ENCODE data around the gene GSC2.
A peak's percentile ranks its signal among the peaks of the same experiment; 100 is the strongest.

The GSC2 gene

GRCh38 chr22:19105867-19106802 lies 44.0 kb downstream of the GSC2 start:
- peaks cover 23% of the 10 kb centered on the region for H4K20me1 ChIP-seq (ENCODE audit: control insufficient read depth, insufficient read depth, low read depth, low read length)

GRCh38 chr22:19105456-19105855 lies 44.6 kb downstream of the GSC2 start:
- no peak overlapping the region for H3K27ac ChIP-seq (ENCODE audit: low read depth, low read length)
- peaks cover 15% of the 10 kb centered on the region for H3K4me1 ChIP-seq (ENCODE audit: control insufficient read depth, low read length)
- no peak for TF ChIP-seq EZH2phosphoT487 (IDR thresholded peaks at IDR 0.05; ENCODE audit: borderline replicate concordance, low read length)
- TF ChIP-seq CTCF (IDR thresholded peaks at IDR 0.05; ENCODE audit: low read depth, low read length, poor library complexity, severe bottlenecking): no peak

More at GRCh38 chr22:19105867-19106802, 44.0 kb downstream of the GSC2 start:
- Histone ChIP-seq H3K79me2 (ENCODE audit: control insufficient read depth, low read length) (peaks cover 91% of the 10 kb centered on the region), H3K27ac (ENCODE audit: low read depth, low read length) (no peak overlapping the region), H3K9me3 (ENCODE audit: control insufficient read depth, insufficient read depth, low read length) (no peaks in the 10 kb centered on the region), H3F3A (ENCODE audit: control insufficient read depth, insufficient read depth) (no peaks in the 10 kb centered on the region), H3K4me2 (ENCODE audit: low read length) (no peak overlapping the region), H3K4me1 (ENCODE audit: control insufficient read depth, low read length) (peaks cover 15% of the 10 kb centered on the region), H3K9me2 (replicated peaks; ENCODE audit: control insufficient read depth, low read length) (no peaks in the 10 kb centered on the region), H3K27me3 (ENCODE audit: control insufficient read depth, low read length) (no peaks in the 10 kb centered on the region), H3K4me3 (ENCODE audit: low read length) (no peak overlapping the region), H3K36me3 (ENCODE audit: control insufficient read depth, low read length) (no peaks in the 10 kb centered on the region)
- TF ChIP-seq EZH2phosphoT487 (IDR thresholded peaks at IDR 0.05; ENCODE audit: borderline replicate concordance, low read length): no peak
- peak; percentile 57 for TF ChIP-seq CTCF (IDR thresholded peaks at IDR 0.05; ENCODE audit: low read depth, low read length, poor library complexity, severe bottlenecking)

GRCh38 chr22:19103880-19104821 lies 45.9 kb downstream of the GSC2 start:
- H4K20me1 ChIP-seq (ENCODE audit: control insufficient read depth, insufficient read depth, low read depth, low read length): peaks cover 17% of the 10 kb centered on the region
- H3K9me2 ChIP-seq (replicated peaks; ENCODE audit: control insufficient read depth, low read length): no peaks in the 10 kb centered on the region
- H3K27me3 ChIP-seq (ENCODE audit: control insufficient read depth, low read length): no peaks in the 10 kb centered on the region
- H3K4me2 ChIP-seq (ENCODE audit: low read length): no peak overlapping the region
- peaks cover 89% of the 10 kb centered on the region for H3K79me2 ChIP-seq (ENCODE audit: control insufficient read depth, low read length)
- H3F3A ChIP-seq (ENCODE audit: control insufficient read depth, insufficient read depth): no peaks in the 10 kb centered on the region
- H3K9me3 ChIP-seq (ENCODE audit: control insufficient read depth, insufficient read depth, low read length): no peaks in the 10 kb centered on the region
- H3K4me1 ChIP-seq (ENCODE audit: control insufficient read depth, low read length): peaks cover 4% of the 10 kb centered on the region
- no peak overlapping the region for H3K27ac ChIP-seq (ENCODE audit: low read depth, low read length)
- no peaks in the 10 kb centered on the region; the same call in 1 of the 2 replicates for H3K36me3 ChIP-seq (ENCODE audit: control insufficient read depth, low read length)
- TF ChIP-seq EZH2phosphoT487 (IDR thresholded peaks at IDR 0.05; ENCODE audit: borderline replicate concordance, low read length): no peak
- no peak overlapping the region for H3K4me3 ChIP-seq (ENCODE audit: low read length)

More at GRCh38 chr22:19105456-19105855, 44.6 kb downstream of the GSC2 start:
- no peaks in the 10 kb centered on the region for H3K36me3 ChIP-seq (ENCODE audit: control insufficient read depth, low read length)
- H3F3A ChIP-seq (ENCODE audit: control insufficient read depth, insufficient read depth): no peaks in the 10 kb centered on the region
- no peaks in the 10 kb centered on the region for H3K9me2 ChIP-seq (replicated peaks; ENCODE audit: control insufficient read depth, low read length)
- peaks cover 90% of the 10 kb centered on the region for H3K79me2 ChIP-seq (ENCODE audit: control insufficient read depth, low read length)
- no peak overlapping the region for H3K4me3 ChIP-seq (ENCODE audit: low read length)
- H3K9me3 ChIP-seq (ENCODE audit: control insufficient read depth, insufficient read depth, low read length): no peaks in the 10 kb centered on the region
- no peak overlapping the region for H3K4me2 ChIP-seq (ENCODE audit: low read length)
- H3K27me3 ChIP-seq (ENCODE audit: control insufficient read depth, low read length): no peaks in the 10 kb centered on the region
- peaks cover 23% of the 10 kb centered on the region for H4K20me1 ChIP-seq (ENCODE audit: control insufficient read depth, insufficient read depth, low read depth, low read length)

All from DOHH2 (cell line).